Endothelial cell (in vitro differentiated cells): ENCODE measurements around the gene ASB5. TPM values are rescaled to one million over a fixed set of nuclear protein-coding genes. Genes with fewer than 3 reads are reported as not detected.

ENCODE experiments used
- DNase-seq: peaks from one replicate; pipeline ENCODE4 v3.0.0; 2021; ENCODE audit warnings: low spot score
- H3K27ac Mint-ChIP-seq: one replicate; pipeline ENCODE4 v1.8.0; 2021; ENCODE audit warnings: mixed read lengths, inconsistent platforms; ENCODE audit not compliant: unreplicated experiment
- H3K27me3 Mint-ChIP-seq: one replicate; pipeline ENCODE4 v1.8.0; 2021; ENCODE audit warnings: mild to moderate bottlenecking, moderate library complexity, mixed read lengths, inconsistent platforms; ENCODE audit not compliant: unreplicated experiment
- H3K36me3 Mint-ChIP-seq: one replicate; pipeline ENCODE4 v1.8.0; 2021; ENCODE audit warnings: mild to moderate bottlenecking, low read depth, mixed read lengths, inconsistent platforms; ENCODE audit not compliant: unreplicated experiment
- H3K4me1 Mint-ChIP-seq: one replicate; pipeline ENCODE4 v1.8.0; 2021; ENCODE audit warnings: mild to moderate bottlenecking, mixed read lengths, inconsistent platforms; ENCODE audit not compliant: unreplicated experiment
- H3K4me3 Mint-ChIP-seq: one replicate; pipeline ENCODE4 v1.8.0; 2021; ENCODE audit warnings: mild to moderate bottlenecking, mixed read lengths, inconsistent platforms; ENCODE audit not compliant: unreplicated experiment
- H3K9me3 Mint-ChIP-seq: one replicate; pipeline ENCODE4 v1.8.0; 2021; ENCODE audit warnings: mixed read lengths, inconsistent platforms; ENCODE audit not compliant: unreplicated experiment
- CTCF ChIP-seq: fragments of 200-600 bp; sonication (generic); IDR thresholded peaks from one replicate; pipeline ENCODE4 v1.5.0; 2021; ENCODE audit warnings: antibody characterized with exemption; ENCODE audit not compliant: unreplicated experiment
- long read RNA-seq: library from polyadenylated mRNA; unstranded; transcript quantifications from one replicate; pipeline ENCODE4 v2.0.0, GENCODE V29; 2020; ENCODE audit not compliant: unreplicated experiment
- total RNA-seq: library from RNA; stranded (reverse); fragmentation: NEBNext Ultra II Directional; extraction: Animal tissue kit (Norgen Biotek cat#: 25700); gene quantifications from one replicate; pipeline ENCODE4 v1.2.1, GENCODE V29; 2021; ENCODE audit not compliant: unreplicated experiment

The ASB5 gene, protein sequence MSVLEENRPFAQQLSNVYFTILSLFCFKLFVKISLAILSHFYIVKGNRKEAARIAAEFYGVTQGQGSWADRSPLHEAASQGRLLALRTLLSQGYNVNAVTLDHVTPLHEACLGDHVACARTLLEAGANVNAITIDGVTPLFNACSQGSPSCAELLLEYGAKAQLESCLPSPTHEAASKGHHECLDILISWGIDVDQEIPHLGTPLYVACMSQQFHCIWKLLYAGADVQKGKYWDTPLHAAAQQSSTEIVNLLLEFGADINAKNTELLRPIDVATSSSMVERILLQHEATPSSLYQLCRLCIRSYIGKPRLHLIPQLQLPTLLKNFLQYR
- not detected for total RNA-seq
- long read RNA-seq: 0 reads

GRCh38 chr4:176268963-176269362 is at the start of gene ASB5:
Gene ASB5, minus strand, starts transcription at chr4:176269222. Its CDS starts 114 bp downstream, at chr4:176269108.
- Mint-ChIP-seq H3K27ac (no peak within 1 kb of the TSS), H3K27me3 (no peaks in the 10 kb centered on the region), H3K4me3 (no peak within 1 kb of the TSS), H3K36me3 (no peaks in the 10 kb centered on the region), H3K4me1 (no peaks in the 10 kb centered on the region), H3K9me3 (no peaks in the 10 kb centered on the region)
- no peak for TF ChIP-seq CTCF
- no peak for DNase-seq

DNA sequence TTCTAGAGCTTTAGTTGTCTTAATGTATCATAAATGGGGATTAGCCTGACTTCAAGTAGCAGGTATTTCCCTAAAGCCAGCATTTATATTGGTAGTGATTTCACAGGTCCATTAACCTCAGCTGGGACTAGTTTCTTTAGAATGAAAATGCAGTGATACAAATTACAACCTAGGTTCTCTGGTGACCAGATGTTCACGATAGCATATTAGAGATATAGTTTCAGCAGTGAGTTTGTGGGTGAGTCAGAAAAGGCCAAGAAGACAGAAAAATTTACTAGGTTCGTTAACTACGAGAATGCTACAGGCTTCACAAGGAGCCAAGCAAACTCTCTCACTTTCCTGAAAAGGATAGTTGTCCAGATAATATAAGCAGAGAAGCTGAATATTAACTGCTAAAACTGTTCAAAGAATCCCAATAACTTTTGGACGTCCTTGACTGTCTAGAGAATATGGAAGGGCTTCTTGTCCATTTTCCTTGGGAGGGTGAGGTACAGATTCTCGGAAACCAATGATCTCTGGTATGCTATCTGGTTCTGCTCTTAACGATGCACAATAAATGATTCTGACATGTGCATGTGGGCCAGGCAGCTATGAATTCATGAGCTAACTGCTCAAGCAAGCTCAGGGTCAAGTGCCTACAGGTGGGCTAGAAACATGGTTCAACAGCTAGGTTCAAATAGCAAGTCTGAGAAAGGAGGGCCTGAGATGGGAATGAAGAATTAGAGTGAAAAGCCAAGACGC is 44.7 kb upstream of the ASB5 start:
- Mint-ChIP-seq H3K9me3 (no peaks in the 10 kb centered on the region), H3K4me1 (peaks cover 9% of the 10 kb centered on the region), H3K36me3 (no peaks in the 10 kb centered on the region), H3K27ac (no peak overlapping the region), H3K27me3 (no peaks in the 10 kb centered on the region), H3K4me3 (no peak overlapping the region)
- no peak for TF ChIP-seq CTCF
- no peak for DNase-seq

DNA sequence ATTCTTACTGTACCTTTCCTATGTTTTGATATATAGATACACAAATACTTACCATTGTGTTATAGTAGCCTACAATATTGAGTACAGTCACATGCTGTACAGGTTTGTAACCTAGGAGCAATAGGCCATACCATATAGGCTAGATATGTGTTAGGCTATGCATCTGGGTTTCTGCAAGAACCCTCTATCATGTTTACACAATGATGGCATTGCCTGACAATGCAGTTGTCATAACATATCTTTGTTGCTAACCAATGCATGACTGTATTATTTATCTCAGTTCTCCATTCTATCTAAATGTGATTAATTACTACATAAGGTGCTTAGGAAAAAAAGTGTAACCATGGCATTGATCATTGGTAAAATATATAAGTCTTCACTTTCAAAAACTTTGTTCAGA is 40.8 kb upstream of the ASB5 start:
- no peaks in the 10 kb centered on the region for H3K27me3 Mint-ChIP-seq
- TF ChIP-seq CTCF: no peak
- H3K4me3 Mint-ChIP-seq: no peak overlapping the region
- H3K27ac Mint-ChIP-seq: no peak overlapping the region
- H3K9me3 Mint-ChIP-seq: no peaks in the 10 kb centered on the region
- no peak for DNase-seq
- H3K4me1 Mint-ChIP-seq: peaks cover 2% of the 10 kb centered on the region
- H3K36me3 Mint-ChIP-seq: no peaks in the 10 kb centered on the region

GRCh38 chr4:176309046-176309445 is 40.0 kb upstream of the ASB5 start:
- Mint-ChIP-seq H3K27me3 (no peaks in the 10 kb centered on the region), H3K9me3 (no peaks in the 10 kb centered on the region), H3K27ac (no peak overlapping the region), H3K4me1 (peaks cover 2% of the 10 kb centered on the region), H3K4me3 (no peak overlapping the region), H3K36me3 (no peaks in the 10 kb centered on the region)
- DNase-seq: no peak
- TF ChIP-seq CTCF: no peak

DNA sequence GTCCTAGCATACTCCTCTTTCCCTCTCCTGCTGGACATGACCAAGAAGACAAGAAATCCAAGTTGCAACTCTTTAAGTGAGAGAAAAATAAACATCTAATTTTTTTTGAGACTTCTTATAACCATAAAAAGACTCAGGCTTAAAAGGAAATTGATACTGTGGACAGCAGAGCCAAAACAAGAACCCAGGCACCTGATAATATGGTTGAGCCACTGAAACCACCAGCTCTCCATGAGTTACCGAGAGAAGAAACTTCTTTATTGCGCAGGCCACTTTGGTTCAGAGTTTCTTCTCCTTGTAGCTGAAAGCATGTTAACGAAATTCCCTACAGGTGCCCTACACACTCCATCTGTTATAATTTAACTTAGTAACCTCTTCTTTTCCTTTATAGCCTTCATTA is 39.4 kb upstream of the ASB5 start:
- no peaks in the 10 kb centered on the region for H3K27me3 Mint-ChIP-seq
- no peak overlapping the region for H3K4me3 Mint-ChIP-seq
- no peak for TF ChIP-seq CTCF
- no peak for DNase-seq
- no peaks in the 10 kb centered on the region for H3K9me3 Mint-ChIP-seq
- no peaks in the 10 kb centered on the region for H3K36me3 Mint-ChIP-seq
- peaks cover 2% of the 10 kb centered on the region for H3K4me1 Mint-ChIP-seq
- no peak overlapping the region for H3K27ac Mint-ChIP-seq
